Chondrocyte (in vitro differentiated cells): ENCODE measurements around the gene CTDP1. TPM values are rescaled to one million over a fixed set of nuclear protein-coding genes. Genes with fewer than 3 reads are reported as not detected.

Source experiments
- DNase-seq: peaks from one replicate; pipeline ENCODE4 v3.0.0; 2021; ENCODE audit warnings: mixed read lengths, low spot score
- H3K27ac Mint-ChIP-seq: one replicate; pipeline ENCODE4 v1.8.0; 2021; ENCODE audit warnings: mild to moderate bottlenecking, moderate library complexity, mixed read lengths; ENCODE audit not compliant: unreplicated experiment
- H3K27me3 Mint-ChIP-seq: 2 replicates; pipeline ENCODE4 v1.8.0; 2021; ENCODE audit warnings: low read depth, mixed read lengths
- H3K36me3 Mint-ChIP-seq: 2 replicates; pipeline ENCODE4 v1.8.0; 2021; ENCODE audit warnings: low read depth, mixed read lengths
- H3K4me1 Mint-ChIP-seq: 2 replicates; pipeline ENCODE4 v1.8.0; 2021; ENCODE audit warnings: low read depth, mild to moderate bottlenecking, mixed read lengths
- H3K4me3 Mint-ChIP-seq: one replicate; pipeline ENCODE4 v1.8.0; 2021; ENCODE audit warnings: mild to moderate bottlenecking, moderate library complexity, mixed read lengths; ENCODE audit not compliant: unreplicated experiment
- H3K9me3 Mint-ChIP-seq: 2 replicates; pipeline ENCODE4 v1.8.0; 2021; ENCODE audit warnings: low read depth, mixed read lengths
- total RNA-seq: library from RNA; stranded (reverse); gene quantifications from 3 replicates; pipeline ENCODE4 v1.2.1, GENCODE V29; 2021
- TF ChIP-seq, protein P1 (sequence below): fragments of 200-600 bp; sonication (generic); IDR thresholded peaks from 2 replicates; pipeline ENCODE4 v1.5.0; 2021; ENCODE audit warnings: antibody characterized with exemption, mild to moderate bottlenecking, moderate library complexity

The CTDP1 gene
- total RNA-seq, 1 donor from 2014 or later, result 21.0 TPM

DNA sequence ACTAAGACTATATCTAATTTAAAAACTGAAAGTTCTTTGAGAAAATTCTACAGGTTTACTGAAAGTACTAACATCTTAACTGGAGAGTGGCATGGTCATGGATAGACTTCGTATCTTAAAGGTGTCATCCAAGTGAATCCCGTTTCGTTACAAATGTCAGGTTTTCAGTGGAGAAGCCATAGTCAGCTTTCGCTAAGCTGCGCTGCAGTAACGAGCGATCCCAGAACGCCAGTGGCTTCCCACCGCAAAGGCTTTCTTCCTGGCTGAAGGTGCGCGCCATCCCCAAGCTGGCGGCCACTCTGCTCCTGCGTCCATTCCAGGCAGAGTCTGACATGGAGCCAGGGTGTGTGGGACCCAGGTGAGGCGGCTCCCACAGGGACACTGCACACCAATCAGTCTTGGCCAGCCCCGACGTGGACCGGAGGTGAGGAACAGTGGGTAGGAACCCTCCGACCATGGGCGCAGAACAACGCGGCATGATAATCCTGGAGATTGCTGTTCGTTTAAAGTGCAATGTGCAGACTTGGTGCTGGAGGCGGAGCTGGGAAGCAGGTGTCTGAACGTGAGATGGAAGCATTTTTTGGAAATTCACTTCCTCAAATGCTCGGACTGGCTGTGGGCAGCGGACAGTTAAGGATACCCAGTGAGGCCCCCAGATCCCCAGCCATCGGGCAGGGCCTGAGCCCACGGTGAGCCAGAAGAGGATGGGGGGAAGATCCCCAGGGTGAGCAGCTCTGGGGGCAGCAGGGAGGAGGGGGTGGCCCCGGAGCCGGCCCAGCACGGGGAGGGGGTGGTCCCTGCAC is 90.3 kb downstream of the CTDP1 start:
- H3K36me3 Mint-ChIP-seq, result peaks cover 4% of the 10 kb centered on the region
- H3K4me1 Mint-ChIP-seq, result no peaks in the 10 kb centered on the region
- peak; percentile 75 for DNase-seq
- TF ChIP-seq, protein P1, sequence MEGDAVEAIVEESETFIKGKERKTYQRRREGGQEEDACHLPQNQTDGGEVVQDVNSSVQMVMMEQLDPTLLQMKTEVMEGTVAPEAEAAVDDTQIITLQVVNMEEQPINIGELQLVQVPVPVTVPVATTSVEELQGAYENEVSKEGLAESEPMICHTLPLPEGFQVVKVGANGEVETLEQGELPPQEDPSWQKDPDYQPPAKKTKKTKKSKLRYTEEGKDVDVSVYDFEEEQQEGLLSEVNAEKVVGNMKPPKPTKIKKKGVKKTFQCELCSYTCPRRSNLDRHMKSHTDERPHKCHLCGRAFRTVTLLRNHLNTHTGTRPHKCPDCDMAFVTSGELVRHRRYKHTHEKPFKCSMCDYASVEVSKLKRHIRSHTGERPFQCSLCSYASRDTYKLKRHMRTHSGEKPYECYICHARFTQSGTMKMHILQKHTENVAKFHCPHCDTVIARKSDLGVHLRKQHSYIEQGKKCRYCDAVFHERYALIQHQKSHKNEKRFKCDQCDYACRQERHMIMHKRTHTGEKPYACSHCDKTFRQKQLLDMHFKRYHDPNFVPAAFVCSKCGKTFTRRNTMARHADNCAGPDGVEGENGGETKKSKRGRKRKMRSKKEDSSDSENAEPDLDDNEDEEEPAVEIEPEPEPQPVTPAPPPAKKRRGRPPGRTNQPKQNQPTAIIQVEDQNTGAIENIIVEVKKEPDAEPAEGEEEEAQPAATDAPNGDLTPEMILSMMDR, result no peak
- peaks cover 15% of the 10 kb centered on the region for H3K9me3 Mint-ChIP-seq
- H3K27me3 Mint-ChIP-seq, result peaks cover 30% of the 10 kb centered on the region
- no peak overlapping the region for H3K27ac Mint-ChIP-seq
- H3K4me3 Mint-ChIP-seq, result no peak overlapping the region

DNA sequence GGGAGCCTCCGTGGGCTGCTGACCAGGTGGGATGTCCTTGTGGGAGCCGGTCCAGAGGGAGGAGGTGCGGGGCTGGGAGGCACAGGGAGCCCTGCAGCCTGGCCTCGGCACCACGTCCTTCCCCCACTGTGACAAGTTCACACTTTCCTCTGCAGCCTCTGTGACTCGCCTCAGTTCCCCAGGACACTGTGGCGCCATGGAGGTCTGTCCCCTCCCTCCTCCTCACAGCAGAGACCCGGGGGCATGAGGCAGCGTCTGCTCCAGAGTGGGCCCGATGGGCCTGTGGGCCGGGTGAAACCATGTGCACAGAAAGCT is 90.9 kb downstream of the CTDP1 start:
- H3K4me1 Mint-ChIP-seq, result no peaks in the 10 kb centered on the region
- H3K36me3 Mint-ChIP-seq, result peaks cover 4% of the 10 kb centered on the region
- peaks cover 34% of the 10 kb centered on the region for H3K27me3 Mint-ChIP-seq

DNA sequence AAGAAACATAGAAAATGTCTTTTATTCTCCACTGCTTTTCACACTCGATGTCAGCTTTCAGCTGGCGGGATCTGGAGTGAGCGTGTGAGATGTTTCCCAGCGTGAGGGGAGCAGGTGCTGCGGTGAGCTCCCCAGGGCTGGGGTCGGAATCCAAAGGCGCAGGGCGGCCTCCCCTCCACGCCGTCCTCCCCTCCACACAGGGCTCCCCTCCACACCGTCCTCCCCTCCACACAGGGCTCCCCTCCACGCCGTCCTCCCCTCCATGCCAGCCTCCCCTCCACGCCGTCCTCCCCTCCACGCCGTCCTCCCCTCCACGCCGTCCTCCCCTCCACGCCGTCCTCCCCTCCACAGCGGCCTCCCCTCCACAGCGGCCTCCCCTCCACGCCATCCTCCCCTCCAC is 91.2 kb downstream of the CTDP1 start:
- H3K4me1 Mint-ChIP-seq, result no peaks in the 10 kb centered on the region
- H3K27ac Mint-ChIP-seq, result no peak overlapping the region
- H3K4me3 Mint-ChIP-seq, result no peak overlapping the region
- no peak for DNase-seq
- peaks cover 4% of the 10 kb centered on the region for H3K36me3 Mint-ChIP-seq
- TF ChIP-seq, protein P1, result no peak
- H3K9me3 Mint-ChIP-seq, result peaks cover 15% of the 10 kb centered on the region
- H3K27me3 Mint-ChIP-seq, result peaks cover 33% of the 10 kb centered on the region

More for the DNA sequence above, 90.9 kb downstream of the CTDP1 start:
- H3K27ac Mint-ChIP-seq, result no peak overlapping the region
- peaks cover 15% of the 10 kb centered on the region for H3K9me3 Mint-ChIP-seq
- TF ChIP-seq, protein P1, result no peak
- H3K4me3 Mint-ChIP-seq, result no peak overlapping the region
- DNase-seq, result no peak

DNA sequence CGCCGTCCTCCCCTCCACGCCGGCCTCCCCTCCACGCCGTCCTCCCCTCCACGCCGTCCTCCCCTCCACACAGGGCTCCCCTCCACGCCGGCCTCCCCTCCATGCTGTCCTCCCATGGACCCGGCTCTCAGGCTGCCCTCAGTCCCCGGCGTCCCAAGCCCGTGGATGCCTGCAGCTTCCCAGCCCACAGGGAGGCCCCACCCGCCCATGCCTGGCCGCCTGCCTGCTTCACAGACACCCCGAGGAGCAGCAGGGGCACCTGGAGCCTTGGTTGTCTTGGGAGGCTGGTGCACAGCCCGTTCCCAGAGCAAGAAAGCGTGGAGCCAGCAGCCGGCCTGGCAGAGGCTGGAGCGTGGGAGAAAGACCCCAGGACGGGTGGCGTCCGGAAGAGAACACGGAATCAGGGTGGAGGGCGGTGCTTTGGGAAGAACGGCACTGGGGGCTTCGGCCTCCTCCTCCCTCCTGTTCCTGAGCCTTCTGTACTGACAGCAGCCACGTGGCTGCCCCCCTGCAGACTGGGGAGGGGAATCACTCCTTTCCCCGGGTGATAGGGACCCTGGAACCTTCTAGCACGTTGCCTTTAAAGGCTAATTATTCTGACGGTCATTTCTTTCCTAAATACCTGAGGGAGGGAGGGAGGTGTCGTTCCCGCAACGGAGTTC is 92.0 kb downstream of the CTDP1 start:
- peaks cover 4% of the 10 kb centered on the region for H3K36me3 Mint-ChIP-seq
- peaks cover 15% of the 10 kb centered on the region for H3K9me3 Mint-ChIP-seq
- no peak overlapping the region for H3K27ac Mint-ChIP-seq
- TF ChIP-seq, protein P1, result no peak
- peak; percentile 91 for DNase-seq
- H3K27me3 Mint-ChIP-seq, result peaks cover 37% of the 10 kb centered on the region
- no peaks in the 10 kb centered on the region for H3K4me1 Mint-ChIP-seq
- no peak overlapping the region for H3K4me3 Mint-ChIP-seq

DNA sequence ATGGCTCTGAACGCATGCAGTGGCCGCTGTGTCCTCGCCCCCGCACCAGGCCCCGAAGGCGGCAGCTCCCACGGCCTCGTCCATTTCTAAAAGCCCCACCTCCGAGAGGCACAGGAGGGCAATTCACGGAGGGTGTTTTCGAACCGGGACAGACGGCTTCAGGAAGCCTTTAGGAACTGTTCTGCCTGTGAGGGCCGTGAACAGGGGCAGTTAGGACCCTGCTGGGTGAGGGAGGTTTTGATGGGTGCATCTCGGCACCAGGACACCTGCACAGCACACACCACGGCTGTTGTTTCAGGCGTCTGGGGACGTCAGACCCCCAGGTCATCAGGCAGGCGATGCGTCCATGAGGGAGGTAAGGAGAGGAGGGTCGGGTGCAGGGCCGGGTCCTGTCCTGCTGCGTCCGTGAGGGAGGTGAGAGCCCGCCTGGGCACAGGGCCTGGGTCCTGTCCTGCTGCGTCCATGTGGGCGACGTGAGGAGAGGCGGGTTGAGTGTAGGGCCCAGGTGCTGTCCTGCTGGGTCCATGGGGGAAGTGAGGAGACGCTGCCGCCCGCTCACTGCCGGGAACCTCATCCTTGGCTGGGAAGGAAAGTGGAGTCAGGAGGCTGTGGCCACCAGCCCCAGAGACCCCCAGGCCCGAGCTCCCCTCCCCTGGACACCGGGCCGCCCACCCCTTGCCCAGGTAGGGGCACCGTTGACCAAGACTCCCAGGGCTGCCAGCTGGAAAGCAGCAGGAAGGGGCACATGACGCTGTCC is 92.7 kb downstream of the CTDP1 start:
- TF ChIP-seq, protein P1, result no peak
- Mint-ChIP-seq H3K27me3 (peaks cover 44% of the 10 kb centered on the region), H3K27ac (no peak overlapping the region), H3K4me1 (no peaks in the 10 kb centered on the region), H3K4me3 (no peak overlapping the region), H3K9me3 (peaks cover 20% of the 10 kb centered on the region), H3K36me3 (peaks cover 3% of the 10 kb centered on the region)
- peak; percentile 84 for DNase-seq
